GM19463 (cell line): ENCODE measurements around the gene CHMP4B.

Experiments
- ATAC-seq: cut with Tn5 transposase; IDR thresholded peaks from one replicate; pipeline ENCODE4 v1.9.1; 2021; ENCODE audit warnings: mild to moderate bottlenecking, moderate library complexity; ENCODE audit not compliant: unreplicated experiment

Gene CHMP4B

GRCh38 chr20:33859751-33860150, 48.6 kb downstream of the CHMP4B start:
- ATAC-seq, result no peak

DNA sequence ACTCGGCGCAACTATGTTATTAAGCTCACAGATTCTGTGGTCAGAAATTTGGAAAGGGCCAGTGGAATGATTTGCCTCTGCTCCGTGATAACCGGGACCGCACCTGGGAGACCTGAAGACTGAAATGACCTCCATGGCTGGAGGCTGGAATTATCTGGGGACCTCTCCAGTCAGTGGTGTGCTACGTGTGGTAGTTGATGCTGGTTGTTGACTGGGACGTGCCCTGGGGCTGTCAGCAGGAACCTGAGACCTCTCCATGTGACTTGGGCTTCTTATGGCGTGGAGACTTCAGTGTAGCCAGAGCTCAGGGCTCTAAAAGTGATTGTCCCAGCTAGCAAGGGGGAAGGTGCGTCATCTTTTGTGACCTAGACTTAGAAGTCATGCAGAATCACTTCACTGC, 50.3 kb downstream of the CHMP4B start:
- no peak for ATAC-seq

DNA sequence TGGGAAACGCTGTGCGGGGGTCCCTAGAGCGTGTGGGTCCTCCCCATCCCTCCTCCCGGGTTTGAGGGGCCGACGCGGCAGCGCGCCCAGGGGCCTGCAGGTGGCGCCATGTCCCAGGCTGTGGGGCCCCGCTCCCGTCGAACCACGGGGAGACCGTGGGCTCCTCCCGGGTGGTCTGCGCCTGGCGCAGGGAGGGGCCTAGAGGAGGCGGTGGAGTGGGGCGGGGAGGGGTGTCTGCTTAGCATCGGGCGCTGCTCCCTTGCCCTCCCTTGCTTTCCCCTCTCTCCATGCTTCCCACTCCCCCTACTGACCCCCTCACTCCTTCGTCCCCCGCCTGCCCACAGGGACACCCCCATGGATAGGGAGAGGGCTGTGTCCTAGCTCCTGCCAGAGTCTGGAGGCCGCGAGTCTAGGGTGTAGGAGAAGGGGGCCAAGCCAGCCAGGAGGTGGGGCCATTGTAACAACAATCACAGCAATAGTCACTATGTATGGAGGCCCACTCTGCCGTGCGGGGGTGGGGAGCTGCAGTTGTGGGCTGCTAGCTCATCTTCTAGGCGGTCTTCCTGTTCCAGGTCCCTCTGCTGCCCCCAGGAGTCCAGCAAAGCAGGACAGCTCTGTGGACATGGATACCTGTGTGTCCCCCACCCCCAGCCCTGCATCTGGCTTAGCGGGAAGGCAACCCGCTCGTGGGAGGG, 51.7 kb downstream of the CHMP4B start:
- no peak for ATAC-seq

- no peak for ATAC-seq
Measured at GRCh38 chr20:33863440-33864323, 52.5 kb downstream of the CHMP4B start.

GRCh38 chr20:33864324-33864963, 53.3 kb downstream of the CHMP4B start:
- no peak for ATAC-seq

- ATAC-seq, result no peak
Measured at GRCh38 chr20:33865761-33866370, 54.7 kb downstream of the CHMP4B start.

DNA sequence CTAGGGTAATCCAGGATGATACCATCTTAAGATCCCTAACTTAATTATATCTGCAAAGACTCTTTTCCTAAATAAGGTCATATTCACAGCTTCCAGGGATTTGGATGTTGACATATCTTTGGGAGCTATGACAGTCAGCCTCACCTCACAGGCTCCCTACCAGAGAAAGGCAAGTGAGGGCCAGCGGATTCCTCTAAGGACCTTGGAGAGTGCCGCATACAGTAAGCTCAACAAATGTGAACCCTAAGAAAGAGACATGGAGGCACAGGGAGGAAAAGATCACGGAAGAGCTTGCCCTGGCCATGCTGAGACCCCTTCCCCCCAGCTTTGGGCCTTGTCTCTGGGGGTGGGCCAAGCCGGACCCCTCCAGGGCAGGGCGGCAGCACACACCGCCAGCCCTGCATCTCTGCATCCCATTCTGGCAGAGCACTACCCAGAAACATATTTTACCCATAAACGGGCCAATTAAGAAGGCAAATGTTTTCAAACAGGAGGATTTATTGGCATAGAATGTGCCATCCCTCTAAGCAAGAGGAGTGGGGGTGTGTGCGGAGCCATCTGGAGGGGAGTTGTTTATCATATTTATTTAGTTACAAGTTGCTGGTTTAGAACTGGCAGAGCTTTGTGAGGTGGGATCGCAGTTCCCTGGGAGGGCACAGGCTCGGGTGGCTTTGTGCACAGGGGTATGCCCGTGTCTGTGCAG, 55.4 kb downstream of the CHMP4B start:
- no peak for ATAC-seq

DNA sequence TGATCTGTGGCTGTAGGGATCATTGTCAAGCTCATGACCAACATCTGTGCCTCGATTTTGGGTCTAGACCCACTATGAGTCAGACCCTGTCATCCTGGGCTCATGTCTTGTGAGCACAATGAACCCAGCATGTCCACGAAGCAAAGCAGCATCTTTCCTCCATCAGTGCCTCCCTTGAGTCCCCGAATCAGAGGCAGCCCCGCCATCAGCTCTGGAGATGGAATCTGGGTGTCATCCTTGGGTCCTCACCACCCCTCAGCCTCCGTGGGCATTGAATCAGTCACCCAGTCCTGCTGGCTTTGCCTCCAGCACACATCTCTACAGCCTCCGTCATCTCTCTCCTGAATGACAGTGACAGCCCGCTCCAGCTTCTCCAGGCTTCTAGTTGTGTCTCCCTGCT, 56.9 kb downstream of the CHMP4B start:
- no peak for ATAC-seq

DNA sequence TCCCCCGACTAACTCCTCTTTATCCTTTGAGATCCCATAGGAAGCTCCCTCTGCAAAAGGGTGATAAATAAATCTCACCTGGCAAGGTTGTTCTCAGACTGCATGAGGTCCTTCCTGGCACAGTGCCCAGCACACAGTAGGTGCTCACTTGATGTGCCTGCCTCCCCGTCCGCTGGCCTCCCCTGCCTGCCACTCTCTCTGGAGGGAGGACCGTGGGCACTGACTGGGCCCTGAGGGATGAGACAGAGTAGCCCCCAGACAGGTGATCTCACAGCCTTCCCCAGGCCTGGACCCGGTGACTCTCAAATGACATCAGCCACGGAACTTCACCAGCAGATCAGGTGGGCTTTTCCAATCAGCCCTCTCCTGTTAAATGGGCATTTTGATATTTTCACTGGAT, 57.4 kb downstream of the CHMP4B start:
- ATAC-seq, result no peak

DNA sequence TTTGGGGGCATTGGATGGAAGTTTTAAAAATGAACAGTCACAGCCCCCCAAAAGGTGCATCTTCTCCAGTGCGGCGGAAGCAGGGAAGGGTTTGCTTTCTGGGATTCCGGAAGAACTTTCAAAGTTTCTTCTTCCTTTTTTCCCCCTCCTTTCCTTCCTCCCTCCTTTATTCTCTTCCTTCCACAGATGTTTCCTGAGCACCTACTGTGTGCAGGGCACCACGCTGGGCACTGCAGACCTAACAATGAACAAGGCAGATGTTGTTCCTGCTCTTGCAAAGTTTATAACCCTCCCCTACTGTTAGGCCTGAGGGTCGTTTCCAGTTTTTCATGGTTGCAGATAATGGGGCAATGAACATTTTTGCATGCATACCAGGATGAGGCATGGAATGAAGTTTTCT, 58.1 kb downstream of the CHMP4B start:
- no peak for ATAC-seq

DNA sequence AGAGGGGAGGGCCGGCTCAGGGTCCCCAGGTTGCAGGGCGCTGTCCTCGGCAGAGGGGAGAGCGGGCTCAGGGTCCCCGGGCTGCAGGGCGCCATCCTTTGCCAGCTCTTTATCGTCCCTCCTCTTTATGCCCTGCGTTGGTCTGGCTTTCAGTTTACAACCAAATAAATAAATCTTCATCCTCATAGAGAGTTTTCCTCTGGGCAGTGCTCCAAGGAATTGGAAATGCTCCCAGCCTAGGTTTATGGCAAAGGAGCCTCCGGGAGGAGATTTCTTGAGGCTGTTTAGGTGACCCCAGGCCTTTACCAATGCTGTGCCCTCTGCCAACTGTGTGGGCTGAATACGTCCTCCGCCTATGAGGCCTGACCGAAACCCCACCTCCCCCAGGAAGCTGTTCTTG, 60.2 kb downstream of the CHMP4B start:
- no peak for ATAC-seq

DNA sequence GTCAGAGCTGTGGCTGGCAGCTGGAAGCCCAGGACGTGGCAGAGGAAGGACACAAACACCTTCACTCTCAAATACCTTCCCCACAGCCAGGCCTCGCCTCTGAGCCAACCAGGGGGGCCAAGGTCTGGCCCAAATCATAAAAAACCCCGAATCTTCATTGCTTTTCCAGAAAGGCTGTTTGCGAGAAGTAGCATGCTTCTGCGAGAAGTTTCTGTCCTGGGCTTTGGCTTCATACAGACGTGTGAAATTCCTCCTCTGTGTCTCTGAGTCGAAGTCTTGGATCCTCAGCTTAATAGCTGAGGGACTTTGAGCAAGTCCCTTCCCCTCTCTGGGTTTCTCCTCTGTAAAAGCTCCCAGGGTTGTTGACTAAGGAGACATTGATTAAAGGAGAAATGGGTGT, 63.0 kb downstream of the CHMP4B start:
- ATAC-seq, result no peak

GRCh38 chr20:33875055-33875454, 63.9 kb downstream of the CHMP4B start:
- peak; percentile 76 for ATAC-seq

DNA sequence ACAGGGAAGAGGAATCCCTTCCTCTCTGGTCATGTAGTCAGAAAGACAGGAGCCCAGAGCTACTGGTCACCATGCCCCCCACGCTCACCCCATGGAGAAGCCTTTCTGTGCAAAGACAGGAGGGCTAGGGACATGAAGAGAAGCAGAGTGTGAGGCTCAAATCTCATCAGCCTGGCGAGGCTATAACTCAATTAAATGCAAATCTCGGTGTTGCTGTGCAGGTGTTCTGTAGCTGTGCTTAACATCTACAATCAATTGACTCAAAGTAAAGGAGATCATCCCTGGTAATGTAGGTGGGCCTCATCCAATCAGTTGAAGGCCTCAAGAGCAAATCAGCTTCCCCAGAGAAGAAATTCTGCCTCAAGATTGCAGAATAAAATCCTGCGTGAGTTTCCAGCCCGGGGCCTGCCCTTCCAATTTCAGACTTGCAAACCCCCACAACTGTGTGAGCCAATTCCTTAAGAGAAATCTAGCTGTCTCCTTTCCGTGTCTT, 64.4 kb downstream of the CHMP4B start:
- no peak for ATAC-seq

GRCh38 chr20:33878583-33878982, 67.4 kb downstream of the CHMP4B start:
- ATAC-seq, result no peak

DNA sequence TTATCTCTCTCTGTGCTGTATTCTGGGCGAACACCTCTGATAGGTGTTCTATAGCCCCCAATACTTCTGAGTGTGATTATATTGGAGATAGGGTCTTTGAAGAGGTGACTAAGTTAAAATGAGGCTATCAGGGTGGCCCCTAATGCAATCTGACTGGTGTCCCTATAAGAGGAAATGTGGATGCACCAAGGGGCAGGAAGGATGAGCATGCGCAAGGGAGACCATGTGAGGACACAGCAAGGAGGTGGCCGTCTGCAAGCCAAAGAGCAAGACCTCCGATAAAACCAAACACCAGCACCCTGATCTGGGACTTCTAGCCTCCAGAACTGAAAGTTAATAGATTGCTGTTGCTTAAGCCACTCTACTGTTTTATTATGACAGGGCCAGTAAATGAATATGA, 69.2 kb downstream of the CHMP4B start:
- ATAC-seq, result no peak

GRCh38 chr20:33881989-33882388, 70.8 kb downstream of the CHMP4B start:
- no peak for ATAC-seq

DNA sequence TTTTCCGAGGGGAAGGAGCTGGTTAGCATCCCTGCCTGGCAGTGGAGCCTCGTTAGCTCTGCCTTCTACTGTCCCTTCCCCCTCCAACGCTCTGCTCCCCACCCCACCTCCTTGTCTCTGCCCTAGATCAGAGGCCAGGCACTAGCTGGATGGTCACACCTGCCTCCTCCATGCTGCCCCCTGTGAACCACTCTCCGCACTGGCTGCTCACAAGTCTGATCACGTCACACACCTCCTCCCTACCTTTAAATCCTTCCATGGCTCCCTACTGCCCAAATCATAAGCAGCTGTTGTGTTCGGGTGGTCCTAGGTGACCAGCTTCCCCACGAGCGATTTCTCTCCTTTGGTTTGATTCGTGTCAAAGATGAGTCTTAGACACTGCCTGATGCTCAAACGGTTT, 71.3 kb downstream of the CHMP4B start:
- no peak for ATAC-seq

GRCh38 chr20:33883164-33883563, 72.0 kb downstream of the CHMP4B start:
- ATAC-seq, result peak; percentile 81

DNA sequence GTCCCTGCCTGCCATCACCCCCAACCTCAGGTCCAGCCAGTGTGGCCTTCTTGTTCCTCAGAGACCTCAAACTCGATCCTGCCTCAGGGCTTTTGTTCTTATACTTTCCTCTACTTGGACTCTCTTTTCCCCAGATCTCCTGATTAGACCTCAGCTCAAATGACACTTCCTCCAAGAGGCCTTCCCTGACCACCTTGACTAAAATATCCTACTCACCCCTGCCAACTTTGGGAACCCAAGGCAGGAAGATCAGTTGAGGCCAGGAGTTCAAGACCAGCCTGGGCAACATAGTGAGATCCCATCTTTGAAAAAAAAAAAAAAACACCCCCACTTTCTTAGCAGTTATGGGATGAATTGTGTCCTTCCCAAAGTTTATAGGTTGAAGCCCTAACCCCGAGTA, 73.5 kb downstream of the CHMP4B start:
- ATAC-seq, result no peak

- no peak for ATAC-seq
Measured at GRCh38 chr20:33889312-33889711, 78.2 kb downstream of the CHMP4B start.
